ENCODE results near the gene SPOCK1.
A peak's percentile ranks its signal among the peaks of the same experiment; 100 is the strongest.

Gene SPOCK1

GRCh38 chr5:137375741-137376526 lies 123.2 kb downstream of the SPOCK1 start:
- TF ChIP-seq POLR2AphosphoS5 (IDR thresholded peaks at IDR 0.05; ENCODE audit: low read depth): no peak
- TF ChIP-seq REST (IDR thresholded peaks at IDR 0.05; ENCODE audit: insufficient replicate concordance, low read depth): no peak
- TF ChIP-seq SPI1 (IDR thresholded peaks at IDR 0.05; ENCODE audit: borderline replicate concordance, low read depth): no peak
- no peak for TF ChIP-seq CTCF (IDR thresholded peaks at IDR 0.05; ENCODE audit: insufficient read depth, low read length)
- TF ChIP-seq GABPA (IDR thresholded peaks at IDR 0.05; ENCODE audit: low read depth): no peak
- Histone ChIP-seq H3K4me3 (replicated peaks; ENCODE audit: insufficient read depth, low read length) (no peak overlapping the region), H3K27ac (replicated peaks) (no peak overlapping the region), H3K27me3 (ENCODE audit: insufficient read depth, poor library complexity, severe bottlenecking) (no peaks in the 10 kb centered on the region)
- DNase-seq (ENCODE audit: low read depth in 1 of 2, low spot score in 1 of 2): no peak

DNA sequence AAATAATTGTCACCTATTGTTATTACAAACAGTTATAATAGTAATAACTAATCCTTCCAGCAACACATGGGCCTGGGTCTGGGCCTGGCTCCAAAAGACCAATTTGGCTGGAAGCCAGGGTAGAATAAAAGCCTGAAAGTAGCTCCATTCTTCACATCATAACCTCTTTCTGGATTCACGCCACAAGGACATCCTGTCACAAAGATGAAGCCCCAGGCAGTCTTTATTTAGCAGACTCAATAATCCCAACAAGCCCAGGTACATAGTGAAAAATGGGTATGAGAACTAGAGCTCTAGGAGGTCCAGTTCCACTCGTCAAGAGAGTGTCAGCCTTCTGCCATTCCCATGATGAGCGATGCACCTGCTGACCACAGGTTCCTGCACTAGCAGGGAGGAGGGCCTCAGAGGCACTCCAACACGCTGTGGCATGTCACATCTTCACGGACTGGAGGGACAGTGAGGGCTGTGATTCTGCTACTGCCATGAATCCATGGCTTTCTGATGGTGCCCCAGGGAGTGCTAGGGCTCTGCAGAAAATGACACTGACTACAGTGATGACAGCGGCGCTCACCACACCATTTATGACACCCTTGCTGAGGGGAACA lies 124.9 kb downstream of the SPOCK1 start:
- TF ChIP-seq SPI1 (IDR thresholded peaks at IDR 0.05; ENCODE audit: borderline replicate concordance, low read depth) (no peak), POLR2AphosphoS5 (IDR thresholded peaks at IDR 0.05; ENCODE audit: low read depth) (no peak), GABPA (IDR thresholded peaks at IDR 0.05; ENCODE audit: low read depth) (no peak), REST (IDR thresholded peaks at IDR 0.05; ENCODE audit: insufficient replicate concordance, low read depth) (no peak), CTCF (IDR thresholded peaks at IDR 0.05; ENCODE audit: insufficient read depth, low read length) (no peak)
- no peaks in the 10 kb centered on the region for H3K27me3 ChIP-seq (ENCODE audit: insufficient read depth, poor library complexity, severe bottlenecking)
- no peak overlapping the region for H3K4me3 ChIP-seq (replicated peaks; ENCODE audit: insufficient read depth, low read length)
- DNase-seq (ENCODE audit: low read depth in 1 of 2, low spot score in 1 of 2): no peak
- H3K27ac ChIP-seq (replicated peaks): no peak overlapping the region

GRCh38 chr5:137372773-137373160 lies 126.4 kb downstream of the SPOCK1 start:
- peak in 1 of 2 experiments; percentile 1 for DNase-seq (ENCODE audit: low read depth in 1 of 2, low spot score in 1 of 2)
- no peak; the same call in 1 of the 2 replicates for TF ChIP-seq SPI1 (IDR thresholded peaks at IDR 0.05; ENCODE audit: borderline replicate concordance, low read depth)
- TF ChIP-seq POLR2AphosphoS5 (IDR thresholded peaks at IDR 0.05; ENCODE audit: low read depth): no peak
- no peak for TF ChIP-seq GABPA (IDR thresholded peaks at IDR 0.05; ENCODE audit: low read depth)
- TF ChIP-seq REST (IDR thresholded peaks at IDR 0.05; ENCODE audit: insufficient replicate concordance, low read depth): no peak
- TF ChIP-seq CTCF (IDR thresholded peaks at IDR 0.05; ENCODE audit: insufficient read depth, low read length): no peak
- H3K4me3 ChIP-seq (replicated peaks; ENCODE audit: insufficient read depth, low read length): no peak overlapping the region
- H3K27me3 ChIP-seq (ENCODE audit: insufficient read depth, poor library complexity, severe bottlenecking): no peaks in the 10 kb centered on the region
- H3K27ac ChIP-seq (replicated peaks): no peak overlapping the region

Measured in HL-60 (cell line).